GM18517 (cell line): ENCODE results near the gene KSR2.

Experiments used
- ATAC-seq: cut with Tn5 transposase; IDR thresholded peaks from one replicate; pipeline ENCODE4 v1.9.1; 2021; ENCODE audit warnings: mild to moderate bottlenecking, moderate library complexity; ENCODE audit not compliant: unreplicated experiment

Gene KSR2

DNA sequence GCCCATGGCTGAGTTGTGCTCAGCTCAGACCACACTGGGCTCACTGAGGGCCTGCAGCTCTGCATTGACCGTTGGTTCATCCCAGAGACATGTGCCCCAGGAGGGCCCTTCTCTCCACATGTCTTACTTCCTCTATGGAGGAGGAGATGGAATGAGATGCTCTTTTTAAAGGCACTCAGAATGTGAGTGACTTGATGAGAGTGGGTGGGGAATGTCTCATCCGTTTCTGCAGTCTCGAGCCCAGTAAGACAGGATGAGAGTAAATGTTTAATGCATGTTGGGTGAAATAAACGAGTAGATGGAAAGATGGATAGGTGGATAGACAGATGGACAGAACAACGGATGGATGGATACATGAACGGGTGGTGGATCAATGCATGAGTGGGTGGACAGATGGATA lies 538.5 kb downstream of the KSR2 start:
- no peak for ATAC-seq

DNA sequence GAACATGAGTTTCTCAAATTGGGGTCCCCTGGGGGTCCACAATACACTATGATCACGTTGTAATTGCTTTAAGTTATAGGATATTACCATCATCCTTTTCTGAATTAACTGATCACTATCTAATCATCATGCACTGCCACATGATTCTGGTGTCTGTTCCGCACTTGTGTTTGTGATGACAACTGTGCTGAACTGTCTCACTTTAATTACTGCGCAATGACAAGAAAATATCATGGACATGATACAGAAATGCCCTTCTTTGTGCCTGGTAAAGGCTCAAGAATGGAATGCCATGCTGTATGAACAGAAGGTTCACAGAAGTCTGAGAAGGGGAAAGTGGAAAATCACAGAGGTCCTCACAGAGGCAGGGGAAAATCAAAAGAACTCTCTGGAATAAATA lies 541.6 kb downstream of the KSR2 start:
- no peak for ATAC-seq

DNA sequence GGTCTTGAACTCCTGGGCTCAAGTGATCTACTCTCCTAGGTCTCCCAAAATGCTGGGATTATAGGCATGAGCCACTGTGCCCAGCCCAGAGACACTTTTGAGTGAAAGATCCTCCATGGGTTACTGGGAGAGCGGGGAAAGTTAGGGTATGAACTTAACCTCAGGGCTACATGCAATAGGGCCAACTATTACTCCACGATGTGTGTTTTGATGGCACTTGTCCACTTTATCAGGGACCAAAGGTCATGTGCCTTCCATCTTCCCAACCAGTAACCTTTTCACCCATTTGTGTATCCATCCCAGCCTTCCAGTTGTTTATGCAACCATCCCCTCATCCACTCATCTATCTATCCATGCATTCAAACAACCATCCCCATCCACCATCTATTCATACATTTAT lies 546.8 kb downstream of the KSR2 start:
- ATAC-seq = no peak

DNA sequence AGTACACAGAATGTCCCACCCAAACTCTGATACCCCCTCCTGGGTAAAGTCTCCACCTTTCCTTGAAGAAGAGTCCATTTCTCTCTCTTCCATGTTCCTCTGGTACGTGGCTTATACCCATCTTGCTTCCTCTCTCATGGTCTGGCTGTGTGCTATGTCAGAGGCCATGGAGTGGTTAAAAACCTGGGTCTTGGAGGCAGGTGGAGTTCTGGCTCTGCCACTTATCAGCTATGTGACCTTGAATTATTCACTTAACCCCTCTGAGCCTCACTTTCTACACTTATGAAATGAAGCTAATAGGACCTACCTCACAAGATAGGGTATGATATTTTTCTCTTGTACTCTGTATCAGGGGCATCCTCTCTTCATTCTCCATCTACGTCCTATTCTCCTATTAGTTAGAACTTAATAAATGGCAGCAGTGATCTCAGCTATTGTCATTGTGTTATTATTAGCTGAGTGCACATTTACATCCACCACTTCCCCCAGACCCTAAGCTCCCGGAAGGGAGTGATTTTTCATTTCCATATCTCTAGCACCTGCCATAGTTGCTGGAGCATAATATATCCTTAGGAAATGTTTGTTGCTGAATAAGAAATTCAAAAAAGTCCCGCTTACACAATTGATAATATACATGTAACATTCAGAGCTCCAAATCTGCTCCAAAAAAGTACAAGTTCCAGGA lies 547.6 kb downstream of the KSR2 start:
- ATAC-seq = no peak

DNA sequence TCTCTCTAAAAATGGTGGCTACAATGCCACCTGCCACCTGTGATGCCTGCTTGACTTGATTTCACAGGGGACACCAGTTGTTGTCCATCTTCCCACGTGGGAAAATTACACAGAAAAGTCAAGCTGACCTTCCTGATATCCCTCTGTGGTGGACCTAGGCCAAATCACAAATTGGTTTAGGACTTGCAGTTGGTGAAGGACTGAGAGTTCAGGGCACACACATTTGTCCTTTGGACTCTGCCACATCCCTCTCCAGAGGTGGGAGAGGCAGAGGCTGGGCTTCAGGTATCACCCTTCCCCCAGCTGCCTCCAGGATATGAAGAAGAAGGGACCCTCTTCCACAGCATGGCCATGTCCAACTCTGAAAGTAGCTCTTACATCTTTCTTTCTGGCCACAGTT lies 551.8 kb downstream of the KSR2 start:
- ATAC-seq = no peak

DNA sequence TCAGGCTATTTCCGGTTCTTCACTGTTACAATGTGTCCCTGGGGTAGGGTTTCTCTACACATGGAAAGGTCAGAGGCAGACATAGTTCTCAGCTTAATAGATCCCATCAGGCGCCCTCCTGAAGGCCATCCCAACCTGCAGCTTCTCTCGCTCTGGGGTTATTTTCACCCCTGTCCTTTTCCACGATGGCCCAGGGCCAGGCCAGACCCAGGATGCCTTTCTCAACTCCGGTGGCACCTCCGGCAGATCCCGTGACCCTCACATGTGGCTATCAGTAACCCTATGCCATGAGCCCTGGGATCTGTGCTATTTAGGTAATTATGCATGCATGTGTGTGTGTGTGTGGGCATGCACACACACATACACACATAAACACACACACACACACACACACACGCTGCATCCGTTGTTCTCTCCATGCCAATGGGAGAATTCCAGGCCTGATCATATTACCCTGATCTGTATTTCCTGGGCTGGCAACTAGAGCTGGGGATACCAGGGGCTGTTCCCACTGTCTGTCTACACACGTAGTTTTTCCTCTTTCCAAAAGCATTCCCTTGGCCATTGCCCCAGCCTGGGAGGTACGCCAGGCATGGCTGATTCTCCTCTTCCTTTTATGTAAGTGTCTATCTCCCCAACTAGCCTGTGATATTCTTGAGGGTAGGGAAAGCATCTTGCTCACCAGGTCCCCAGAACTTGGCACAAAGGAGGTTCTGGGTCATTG lies 556.2 kb downstream of the KSR2 start:
- no peak for ATAC-seq

DNA sequence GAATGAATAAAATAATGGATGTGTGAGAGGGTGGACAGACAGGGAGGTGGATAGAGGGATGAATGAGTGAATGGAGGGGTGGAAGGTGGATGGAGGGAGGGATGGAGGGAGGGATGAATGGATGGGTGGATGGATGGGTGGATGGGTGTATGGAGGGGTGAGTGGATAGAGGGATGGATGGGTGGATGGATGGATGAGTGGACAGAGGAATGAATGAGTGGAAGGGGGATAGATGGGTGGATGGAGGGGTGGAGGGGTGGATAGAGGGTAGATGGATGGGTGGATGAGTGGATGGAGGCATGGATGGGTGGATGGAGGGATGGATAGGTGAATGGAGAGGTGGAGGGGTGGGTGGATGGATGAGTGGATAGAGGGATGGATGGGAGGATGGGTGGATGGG lies 559.5 kb downstream of the KSR2 start:
- ATAC-seq = no peak

DNA sequence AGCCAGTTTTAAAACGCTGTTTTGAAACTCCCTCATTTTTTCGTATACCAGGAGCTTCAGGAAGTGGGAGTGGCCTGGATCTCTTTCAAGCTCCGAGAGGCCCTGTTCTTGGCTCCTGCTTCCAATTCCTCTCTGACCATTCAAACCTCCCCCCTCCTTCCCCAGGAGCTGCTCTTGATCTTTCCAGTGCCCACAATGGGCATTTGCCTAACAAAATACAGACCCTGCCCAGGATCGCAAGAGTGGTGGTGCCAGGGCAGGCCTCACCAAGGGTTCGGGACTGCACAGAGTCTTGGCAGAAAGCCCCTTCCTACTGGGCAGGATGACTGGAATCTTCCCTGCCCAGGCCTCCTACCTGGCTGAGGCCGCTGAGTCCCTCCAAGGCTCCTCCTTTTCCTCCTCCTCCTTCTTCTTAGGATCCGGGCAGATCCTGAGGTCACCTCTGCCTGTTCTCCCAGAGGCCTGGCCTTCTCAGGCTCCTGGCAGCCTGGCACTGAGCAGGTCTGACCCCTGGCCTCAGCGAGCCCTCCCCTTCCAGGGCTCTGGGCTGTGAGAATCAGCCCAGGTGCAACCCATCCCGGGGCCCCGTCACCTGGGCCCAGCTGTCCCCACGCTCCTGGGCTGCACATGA lies 560.5 kb downstream of the KSR2 start:
- ATAC-seq = no peak

DNA sequence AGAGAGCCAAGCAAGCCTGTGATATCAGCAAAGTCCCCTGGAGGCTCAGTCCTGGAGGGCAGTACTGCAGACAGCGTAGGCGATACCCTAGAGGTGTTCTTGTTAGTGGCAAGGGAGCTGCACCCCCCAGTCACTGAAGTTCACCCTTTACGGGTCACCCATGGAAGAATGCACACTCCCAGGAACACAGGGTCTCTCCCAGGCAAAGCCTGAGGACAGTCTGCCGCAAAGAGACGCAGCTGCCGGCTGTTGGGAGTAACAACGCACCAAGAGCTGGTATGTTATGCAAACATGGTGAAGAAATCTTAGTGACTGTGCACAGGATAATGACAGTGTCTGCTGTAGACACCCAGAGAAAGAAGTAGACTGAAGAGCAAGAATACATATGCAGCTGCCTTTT lies 563.9 kb downstream of the KSR2 start:
- ATAC-seq = no peak

DNA sequence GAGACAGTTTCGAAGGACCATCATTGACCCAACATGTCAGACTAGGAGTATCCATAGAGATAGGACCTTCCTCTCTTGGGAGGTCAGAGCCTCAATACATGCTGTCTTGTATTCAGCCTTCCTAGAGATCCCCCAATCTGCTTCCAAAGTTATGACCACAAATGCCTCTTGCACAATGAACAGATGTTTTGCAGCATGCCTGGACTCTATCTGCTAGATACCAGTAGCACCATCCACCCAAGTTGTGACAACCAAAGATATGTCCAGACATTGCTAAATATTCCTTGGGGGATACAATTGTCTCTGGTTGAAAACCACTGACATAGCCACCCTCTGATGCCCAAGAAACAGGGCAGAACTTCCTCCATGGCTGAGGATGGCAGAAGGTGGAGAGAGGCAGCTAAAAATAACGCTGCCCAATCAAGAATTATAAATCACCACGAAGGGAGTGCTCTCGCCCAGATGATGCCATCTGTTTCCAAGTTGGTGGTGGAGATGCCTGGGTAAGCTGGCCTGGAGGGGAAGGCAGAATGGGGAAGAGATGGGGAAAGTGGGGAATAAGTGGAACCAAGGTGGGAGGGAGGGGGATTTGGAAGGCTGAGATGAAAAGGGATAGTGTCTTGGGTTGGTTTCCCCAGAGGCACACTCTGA lies 564.5 kb downstream of the KSR2 start:
- ATAC-seq = no peak

DNA sequence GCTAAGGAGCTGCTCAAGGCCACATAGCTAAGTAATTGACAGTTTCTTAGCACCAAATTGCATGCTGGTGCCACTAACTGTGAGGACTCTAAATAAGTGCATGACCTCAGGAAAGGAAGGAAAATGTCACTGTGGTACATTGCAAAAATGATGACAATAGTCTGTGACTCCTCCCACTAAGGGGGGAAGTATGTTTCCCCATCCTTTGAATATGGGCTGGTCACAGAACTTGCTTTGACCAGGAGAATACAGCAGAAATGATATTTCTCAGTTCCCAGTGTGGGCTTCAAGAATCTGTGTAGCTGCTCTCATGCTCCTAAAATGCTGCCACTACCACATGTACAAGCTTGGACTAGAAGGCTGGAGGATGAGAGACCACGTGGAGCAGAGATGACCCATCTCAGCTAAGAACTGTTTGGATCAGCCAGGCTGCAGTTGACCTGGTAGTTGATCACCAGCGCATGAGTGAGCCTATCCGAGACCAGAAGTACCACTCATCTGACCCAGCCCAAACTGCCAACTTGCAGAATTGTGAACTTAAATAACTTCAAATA lies 565.1 kb downstream of the KSR2 start:
- no peak for ATAC-seq
